NB4 (cell line): Measurements from ENCODE around the gene GON4L.

Source experiments
- CTCF ChIP-seq: IDR thresholded peaks from one replicate; pipeline ENCODE4 v1.5.1; 2012; ENCODE audit warnings: low read depth, low read length
- MAX ChIP-seq: IDR thresholded peaks from 2 replicates; pipeline ENCODE4 v1.6.1; 2011; ENCODE audit warnings: low read depth, low read length
- MYC ChIP-seq: IDR thresholded peaks from 2 replicates; pipeline ENCODE4 v1.6.1; 2011; ENCODE audit warnings: low read depth, low read length
- POLR2A ChIP-seq: IDR thresholded peaks from 2 replicates; pipeline ENCODE4 v1.6.1; 2011; ENCODE audit warnings: mild to moderate bottlenecking; ENCODE audit not compliant: insufficient read length; ENCODE audit errors: extremely low read depth

GRCh38 chr1:155859234-155859829, 2.3 kb upstream of the GON4L start, which contains the start of gene SYT11:
- no peak for TF ChIP-seq CTCF
- TF ChIP-seq POLR2A: no peak
- TF ChIP-seq MAX: no peak
- TF ChIP-seq MYC: peak; percentile 16; the same call in 1 of the 2 replicates
